Panc1 (cell line): ENCODE data around the gene ASB7.

ENCODE experiments used
- REST ChIP-seq, 2 experiments: IDR thresholded peaks; 2 replicates each; pipeline ENCODE4 v1.6.1; 2011 to 2012; ENCODE audit warnings: low read depth in 2 of 2, control low read depth in 1 of 2, low read length in 1 of 2, mild to moderate bottlenecking in 1 of 2, moderate library complexity in 1 of 2; ENCODE audit not compliant: insufficient read depth in 1 of 2
- TCF7L2 ChIP-seq: IDR thresholded peaks from 2 replicates; pipeline ENCODE4 v1.6.1; 2011; ENCODE audit warnings: mild to moderate bottlenecking, low read depth, low read length, inconsistent platforms
- TF ChIP-seq, protein P1 (sequence below): fragments of 450-650 bp; IDR thresholded peaks from 2 replicates; pipeline ENCODE4 v1.5.1; 2017; ENCODE audit warnings: mild to moderate bottlenecking

DNA sequence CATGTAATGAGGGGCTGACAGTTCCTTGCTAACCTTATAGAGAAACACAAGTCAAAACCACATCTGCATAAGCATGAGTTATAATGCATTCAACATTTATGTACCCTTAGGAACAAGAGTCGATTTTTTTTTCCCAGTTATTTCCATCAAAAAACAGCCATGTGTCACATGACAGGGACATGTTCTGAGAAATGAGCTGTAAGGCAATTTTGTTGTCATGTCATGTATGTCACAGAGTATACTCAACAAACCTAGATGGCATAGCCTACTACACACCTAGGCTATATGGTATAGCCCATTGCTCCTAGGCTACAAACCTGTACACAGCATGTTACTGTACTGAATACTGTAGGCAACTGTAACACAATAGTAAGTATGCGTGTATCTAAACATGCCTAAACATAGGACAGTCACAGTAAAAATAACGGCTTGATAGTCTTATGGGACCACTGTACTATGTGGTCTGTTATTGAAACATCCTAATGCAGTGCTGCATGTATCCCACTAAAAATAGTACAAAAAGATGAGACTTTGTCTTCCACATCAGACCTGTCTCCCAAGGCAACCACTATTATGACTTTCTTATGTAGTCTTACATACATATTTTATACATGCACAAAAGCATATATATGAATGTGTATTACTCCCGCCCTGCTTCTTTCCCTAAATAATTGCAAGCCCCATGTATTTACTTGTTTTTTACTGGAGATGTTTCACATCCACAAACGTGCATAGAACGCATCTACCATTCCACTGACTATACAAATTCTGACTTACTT, 35.4 kb upstream of the ASB7 start:
- TF ChIP-seq TCF7L2: no peak
- TF ChIP-seq, protein P1, sequence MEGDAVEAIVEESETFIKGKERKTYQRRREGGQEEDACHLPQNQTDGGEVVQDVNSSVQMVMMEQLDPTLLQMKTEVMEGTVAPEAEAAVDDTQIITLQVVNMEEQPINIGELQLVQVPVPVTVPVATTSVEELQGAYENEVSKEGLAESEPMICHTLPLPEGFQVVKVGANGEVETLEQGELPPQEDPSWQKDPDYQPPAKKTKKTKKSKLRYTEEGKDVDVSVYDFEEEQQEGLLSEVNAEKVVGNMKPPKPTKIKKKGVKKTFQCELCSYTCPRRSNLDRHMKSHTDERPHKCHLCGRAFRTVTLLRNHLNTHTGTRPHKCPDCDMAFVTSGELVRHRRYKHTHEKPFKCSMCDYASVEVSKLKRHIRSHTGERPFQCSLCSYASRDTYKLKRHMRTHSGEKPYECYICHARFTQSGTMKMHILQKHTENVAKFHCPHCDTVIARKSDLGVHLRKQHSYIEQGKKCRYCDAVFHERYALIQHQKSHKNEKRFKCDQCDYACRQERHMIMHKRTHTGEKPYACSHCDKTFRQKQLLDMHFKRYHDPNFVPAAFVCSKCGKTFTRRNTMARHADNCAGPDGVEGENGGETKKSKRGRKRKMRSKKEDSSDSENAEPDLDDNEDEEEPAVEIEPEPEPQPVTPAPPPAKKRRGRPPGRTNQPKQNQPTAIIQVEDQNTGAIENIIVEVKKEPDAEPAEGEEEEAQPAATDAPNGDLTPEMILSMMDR: no peak
- TF ChIP-seq REST (IDR thresholded peaks at IDR 0.05; ENCODE audit: insufficient read depth in 1 of 2, low read depth in 2 of 2, low read length in 1 of 2): no peak
